Activated T-helper 9 cell treated with anti-CD3 and anti-CD28 coated beads, Interleukin-2, amount 50 U/mL, for 16 hours (primary cell): ENCODE results near the gene SOX2.

Experiments
- DNase-seq: peaks from one replicate; pipeline ENCODE4 v3.0.0-alpha.2; 2020; ENCODE audit warnings: low read depth

SOX2 gene

DNA sequence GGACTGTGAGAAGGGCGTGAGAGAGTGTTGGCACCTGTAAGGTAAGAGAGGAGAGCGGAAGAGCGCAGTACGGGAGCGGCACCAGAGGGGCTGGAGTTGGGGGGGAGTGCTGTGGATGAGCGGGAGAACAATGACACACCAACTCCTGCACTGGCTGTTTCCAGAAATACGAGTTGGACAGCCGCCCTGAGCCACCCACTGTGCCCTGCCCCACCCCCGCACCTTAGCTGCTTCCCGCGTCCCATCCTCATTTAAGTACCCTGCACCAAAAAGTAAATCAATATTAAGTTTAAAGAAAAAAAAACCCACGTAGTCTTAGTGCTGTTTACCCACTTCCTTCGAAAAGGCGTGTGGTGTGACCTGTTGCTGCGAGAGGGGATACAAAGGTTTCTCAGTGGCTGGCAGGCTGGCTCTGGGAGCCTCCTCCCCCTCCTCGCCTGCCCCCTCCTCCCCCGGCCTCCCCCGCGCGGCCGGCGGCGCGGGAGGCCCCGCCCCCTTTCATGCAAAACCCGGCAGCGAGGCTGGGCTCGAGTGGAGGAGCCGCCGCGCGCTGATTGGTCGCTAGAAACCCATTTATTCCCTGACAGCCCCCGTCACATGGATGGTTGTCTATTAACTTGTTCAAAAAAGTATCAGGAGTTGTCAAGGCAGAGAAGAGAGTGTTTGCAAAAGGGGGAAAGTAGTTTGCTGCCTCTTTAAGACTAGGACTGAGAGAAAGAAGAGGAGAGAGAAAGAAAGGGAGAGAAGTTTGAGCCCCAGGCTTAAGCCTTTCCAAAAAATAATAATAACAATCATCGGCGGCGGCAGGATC is at the start of gene SOX2:
TSS of gene SOX2 (plus strand) at position 601 of the 811 bp plus-strand sequence. CDS start 436 bp downstream, outside the sequence.
- no peak for DNase-seq

GRCh38 chr3:181683563-181683962 is 28.2 kb upstream of the SOX2 start:
- DNase-seq: no peak

- DNase-seq: no peak
Measured at GRCh38 chr3:181687190-181687589, 24.5 kb upstream of the SOX2 start.

- DNase-seq: no peak
Measured at GRCh38 chr3:181687731-181688130, 24.0 kb upstream of the SOX2 start.

DNA sequence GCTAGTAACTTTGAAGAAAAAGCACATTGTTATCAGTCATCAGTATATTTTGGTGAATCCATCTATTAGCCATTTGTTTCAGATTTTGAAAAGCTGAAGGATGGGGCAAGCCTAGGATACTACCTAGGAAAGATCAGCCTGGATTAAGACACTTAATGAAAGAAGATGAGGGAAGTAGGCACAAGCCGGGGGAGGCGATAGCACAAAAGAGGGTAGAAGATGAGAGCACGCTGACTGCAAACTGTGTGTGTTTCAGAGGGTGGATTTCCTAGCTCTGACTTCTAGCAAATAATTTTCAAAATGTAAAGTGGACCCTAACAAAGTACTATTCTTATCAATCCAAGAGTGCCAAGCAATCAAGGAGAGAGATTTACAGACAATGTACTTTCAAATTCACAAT is 22.2 kb upstream of the SOX2 start:
- no peak for DNase-seq

DNA sequence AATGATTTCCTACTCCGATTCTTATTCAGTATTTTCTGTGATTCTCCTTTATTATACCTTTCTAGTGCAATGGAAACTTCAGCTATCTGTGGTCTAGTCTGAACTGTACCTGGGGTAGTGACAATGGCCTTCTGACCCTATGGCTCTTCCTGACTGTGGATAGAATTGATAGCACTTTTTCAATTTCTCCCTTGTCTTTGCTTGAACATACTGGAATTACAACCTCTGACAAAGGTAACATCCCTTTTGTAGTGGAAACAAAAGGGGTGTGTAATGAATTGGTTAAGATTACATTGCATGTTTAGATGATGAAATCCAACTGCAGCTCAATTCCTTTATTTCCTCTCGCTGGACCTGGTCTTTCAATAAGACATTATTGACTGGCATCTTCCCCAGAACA is 21.0 kb upstream of the SOX2 start:
- no peak for DNase-seq

- no peak for DNase-seq
Measured at GRCh38 chr3:181691901-181692300, 19.8 kb upstream of the SOX2 start.

DNA sequence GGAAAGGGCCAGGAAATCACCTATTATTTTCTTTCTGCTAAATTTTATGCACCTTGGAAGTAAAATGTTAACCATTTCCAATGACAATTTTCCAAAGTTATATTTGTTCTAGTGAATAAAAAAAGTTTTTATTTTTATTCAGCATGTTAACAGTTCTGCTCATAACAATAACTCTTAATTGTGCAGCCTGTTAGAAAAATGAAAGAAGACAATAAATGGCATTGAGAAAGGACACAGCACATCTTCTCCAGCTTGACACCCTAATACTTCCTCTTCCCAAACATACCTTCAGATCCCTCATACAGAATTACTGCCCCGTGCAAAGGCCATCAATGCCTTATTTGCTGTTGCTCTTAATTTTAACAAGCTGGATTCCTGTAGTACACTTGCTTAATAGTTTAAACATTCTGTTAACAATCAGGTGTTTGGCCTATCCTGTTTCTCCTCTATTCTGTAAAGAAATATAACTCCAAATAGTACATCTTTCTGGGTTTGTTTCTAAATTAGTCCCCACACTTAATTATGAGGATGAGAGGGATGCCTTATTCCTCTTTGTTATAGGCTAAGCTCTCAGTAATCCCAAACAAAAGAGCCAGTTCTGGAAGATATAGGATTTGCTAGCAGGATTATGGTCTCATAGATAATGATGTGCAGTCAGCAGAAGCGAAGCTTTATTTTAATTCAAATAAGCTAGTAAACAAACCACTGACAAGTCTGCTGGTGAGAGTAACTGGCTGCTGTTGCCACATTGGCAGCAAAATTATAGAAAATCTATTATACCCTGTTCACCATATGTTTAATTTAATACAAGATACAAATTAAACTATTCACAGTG is 19.2 kb upstream of the SOX2 start:
- no peak for DNase-seq

- no peak for DNase-seq
Measured at GRCh38 chr3:181693280-181693679, 18.4 kb upstream of the SOX2 start.

GRCh38 chr3:181694805-181695660 is 16.7 kb upstream of the SOX2 start:
- no peak for DNase-seq

- no peak for DNase-seq
Measured at GRCh38 chr3:181695661-181696491, 15.8 kb upstream of the SOX2 start.

DNA sequence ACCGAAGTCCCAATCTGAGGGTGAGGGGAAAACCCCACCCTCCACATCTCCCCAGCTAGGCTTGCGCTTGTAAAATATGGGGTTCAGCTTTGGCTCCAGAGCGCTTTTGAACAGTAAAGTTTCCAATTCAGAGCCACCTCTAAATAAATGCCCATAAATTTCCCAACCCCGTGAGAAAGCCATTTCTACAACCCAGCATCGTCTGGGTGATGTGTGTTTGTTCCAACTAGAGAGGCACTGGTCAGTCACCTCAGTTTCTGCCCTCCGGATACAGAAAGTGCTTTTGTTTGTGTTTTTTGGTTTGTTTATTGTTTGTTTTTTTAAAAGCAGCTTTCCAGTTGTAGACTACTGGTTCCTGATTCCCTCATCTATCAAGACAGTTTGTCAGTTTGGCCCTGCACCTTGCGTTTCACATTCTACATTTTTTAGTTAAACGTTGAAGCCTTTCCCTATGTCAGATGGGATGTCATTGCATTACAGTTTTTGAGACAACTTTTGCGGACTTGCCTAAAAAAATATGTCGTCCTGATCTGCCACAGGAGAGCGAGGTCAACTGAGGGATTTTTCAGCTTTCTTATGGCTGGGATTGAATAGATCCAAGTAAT is 15.0 kb upstream of the SOX2 start:
- no peak for DNase-seq

GRCh38 chr3:181698263-181698954 is 13.3 kb upstream of the SOX2 start:
- DNase-seq: no peak

DNA sequence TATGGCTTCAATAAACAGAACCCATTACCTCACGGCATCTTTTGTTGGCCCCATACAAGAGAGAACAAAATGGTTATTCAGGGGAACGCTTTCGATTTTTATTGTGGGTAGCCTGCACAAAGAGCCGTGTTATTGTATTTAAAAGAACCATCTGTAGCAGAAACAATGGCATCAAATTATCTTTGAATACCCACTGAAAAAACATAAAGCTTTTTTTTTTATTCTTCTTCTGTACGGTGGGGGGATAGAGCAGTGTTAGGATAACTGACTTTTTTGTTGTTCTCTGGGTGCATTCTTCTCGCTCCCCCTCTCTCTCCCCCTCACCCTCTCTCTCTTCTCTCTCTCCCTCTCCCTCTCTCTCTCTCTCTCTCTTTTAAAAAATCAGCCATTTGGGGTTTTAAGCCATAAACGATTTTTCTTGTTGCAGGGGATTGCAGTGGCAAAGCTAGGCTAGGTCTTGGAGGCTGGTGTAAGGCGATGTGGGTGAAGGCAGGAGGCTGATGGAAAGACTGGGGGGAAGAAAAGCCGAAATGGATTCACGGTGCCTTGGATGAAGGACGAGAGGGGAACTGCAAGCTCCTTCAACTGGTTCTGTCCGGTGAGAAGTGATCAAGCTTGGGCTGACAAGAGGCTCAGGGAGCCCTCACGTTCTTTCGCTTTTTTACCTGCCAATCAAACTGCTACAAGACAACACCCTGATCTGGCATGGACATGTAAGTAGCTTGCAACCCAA is 12.4 kb upstream of the SOX2 start:
- DNase-seq: no peak

- no peak for DNase-seq
Measured at GRCh38 chr3:181700168-181701087, 11.3 kb upstream of the SOX2 start.

GRCh38 chr3:181701096-181701495 is 10.6 kb upstream of the SOX2 start:
- DNase-seq: no peak

- no peak for DNase-seq
Measured at GRCh38 chr3:181703601-181704420, 7.9 kb upstream of the SOX2 start.
